GM11168 (cell line): ENCODE data around the gene SPEG.
"Not testable (repeated sequence)": the region's sequence is repeated elsewhere in the genome, so short reads cannot be mapped to it uniquely, and the experiment has no call there.

Source experiments
- in situ Hi-C: fragments of 300-500 bp; cut with MboI; formaldehyde crosslinking; loops from one replicate; pipeline ENCODE4 v1.12.0; 2022; ENCODE audit warnings: low sequenced_read_pairs; ENCODE audit not compliant: unreplicated experiment

The SPEG gene

GRCh38 chr2:219404291-219404910, 30.2 kb upstream of the SPEG start:
- in situ Hi-C loops = loop anchor here (5.0 kb wide), 1 partner anchor 123 kb away; no protein-coding TSS in a partner anchor

- in situ Hi-C loops = loop anchor here (5.0 kb wide), 1 partner anchor 122 kb away; no protein-coding TSS in a partner anchor
Observed at GRCh38 chr2:219404954-219405353, 29.7 kb upstream of the SPEG start.

- in situ Hi-C loops = no loop called here
Observed at GRCh38 chr2:219405451-219405850, 29.2 kb upstream of the SPEG start.

GRCh38 chr2:219405958-219406860, 28.4 kb upstream of the SPEG start:
- in situ Hi-C loops = no loop called here

GRCh38 chr2:219406861-219407230, 27.8 kb upstream of the SPEG start:
- in situ Hi-C loops = no loop called here

- in situ Hi-C loops = not testable (repeated sequence)
Observed at GRCh38 chr2:219407343-219407742, 27.3 kb upstream of the SPEG start.

GRCh38 chr2:219408204-219408603, 26.4 kb upstream of the SPEG start:
- in situ Hi-C loops = no loop called here

GRCh38 chr2:219408631-219409030, 26.0 kb upstream of the SPEG start:
- in situ Hi-C loops = no loop called here

GRCh38 chr2:219409619-219410018, 25.0 kb upstream of the SPEG start:
- in situ Hi-C loops = no loop called here

GRCh38 chr2:219410390-219410789, 24.3 kb upstream of the SPEG start:
- in situ Hi-C loops = no loop called here

GRCh38 chr2:219414857-219415256, 19.8 kb upstream of the SPEG start:
- in situ Hi-C loops = no loop called here

GRCh38 chr2:219415580-219416234, 18.9 kb upstream of the SPEG start:
- in situ Hi-C loops = no loop called here

- in situ Hi-C loops = no loop called here
Observed at GRCh38 chr2:219416235-219416602, 18.4 kb upstream of the SPEG start.

GRCh38 chr2:219416938-219417337, 17.7 kb upstream of the SPEG start:
- in situ Hi-C loops = no loop called here

GRCh38 chr2:219417374-219417773, 17.3 kb upstream of the SPEG start:
- in situ Hi-C loops = no loop called here

- in situ Hi-C loops = no loop called here
Observed at GRCh38 chr2:219418155-219419011, 16.3 kb upstream of the SPEG start, which contains the start of gene DES. TSS of gene DES (plus strand) at chr2:219418377. CDS start at chr2:219418463, 86 bp downstream.

- in situ Hi-C loops = no loop called here
Observed at GRCh38 chr2:219419012-219419324, 15.7 kb upstream of the SPEG start.

GRCh38 chr2:219419331-219420197, 15.1 kb upstream of the SPEG start:
- in situ Hi-C loops = no loop called here

- in situ Hi-C loops = no loop called here
Observed at GRCh38 chr2:219420687-219421086, 14.0 kb upstream of the SPEG start.
